22Rv1 (cell line): ENCODE measurements around the gene ZNF627.

Experiments used
- CTCF ChIP-seq: fragments of 450-650 bp; IDR thresholded peaks from 2 replicates; pipeline ENCODE4 v1.5.1; 2017; ENCODE audit warnings: mild to moderate bottlenecking
- ZFX ChIP-seq: fragments of 450-650 bp; IDR thresholded peaks from 2 replicates; pipeline ENCODE4 v1.6.1; 2017; ENCODE audit warnings: antibody characterized with exemption, borderline replicate concordance

GRCh38 chr19:11552666-11553372 is 44.5 kb upstream of the ZNF627 start:
- no peak for TF ChIP-seq CTCF
- TF ChIP-seq ZFX, result no peak
